Activated CD8-positive, alpha-beta memory T cell treated with anti-CD3 and anti-CD28 coated beads, Interleukin-2, amount 50 U/mL, for 1 hour (primary cell): ENCODE measurements around the gene LRRC51.
A peak's percentile ranks its signal among the peaks of the same experiment; 100 is the strongest.

ENCODE experiments used
- DNase-seq: peaks from one replicate; pipeline ENCODE4 v3.0.0-alpha.2; 2020; ENCODE audit errors: extremely low read depth

LRRC51 gene

GRCh38 chr11:72070491-72070890, 10.2 kb upstream of the LRRC51 start:
- no peak for DNase-seq

- no peak for DNase-seq
Measured at GRCh38 chr11:72072348-72072747, 8.3 kb upstream of the LRRC51 start.

GRCh38 chr11:72075109-72075508, 5.5 kb upstream of the LRRC51 start:
- DNase-seq: no peak

- DNase-seq: no peak
Measured at GRCh38 chr11:72075756-72076155, 4.9 kb upstream of the LRRC51 start.

- DNase-seq: no peak
Measured at GRCh38 chr11:72078477-72078876, 2.2 kb upstream of the LRRC51 start.

- no peak for DNase-seq
Measured at GRCh38 chr11:72079819-72080325, 778 bp upstream of the LRRC51 start.

GRCh38 chr11:72081184-72081644, 564 bp downstream of the LRRC51 start:
- no peak for DNase-seq

GRCh38 chr11:72081821-72082453, 1.3 kb downstream of the LRRC51 start:
- no peak for DNase-seq

GRCh38 chr11:72083414-72083813, 2.8 kb downstream of the LRRC51 start:
- no peak for DNase-seq

- no peak for DNase-seq
Measured at GRCh38 chr11:72084076-72084475, 3.4 kb downstream of the LRRC51 start.

- no peak for DNase-seq
Measured at GRCh38 chr11:72084965-72085364, 4.3 kb downstream of the LRRC51 start.

- no peak for DNase-seq
Measured at GRCh38 chr11:72085621-72086351, 5.1 kb downstream of the LRRC51 start.

GRCh38 chr11:72088076-72088808, 7.6 kb downstream of the LRRC51 start:
- no peak for DNase-seq

- peak; percentile 48 for DNase-seq
Measured at GRCh38 chr11:72091292-72091691, 10.6 kb downstream of the LRRC51 start.

- no peak for DNase-seq
Measured at GRCh38 chr11:72098741-72099140, 18.1 kb downstream of the LRRC51 start.

GRCh38 chr11:72100009-72100408, 19.4 kb downstream of the LRRC51 start:
- no peak for DNase-seq

GRCh38 chr11:72100462-72100861, 19.8 kb downstream of the LRRC51 start:
- DNase-seq: no peak

GRCh38 chr11:72102162-72102561, 21.5 kb downstream of the LRRC51 start:
- DNase-seq: no peak

GRCh38 chr11:72102631-72102945, 21.9 kb downstream of the LRRC51 start:
- DNase-seq: no peak

GRCh38 chr11:72102946-72103753, 22.5 kb downstream of the LRRC51 start, which contains the start of gene LAMTOR1:
Gene LAMTOR1 (minus strand): TSS chr11:72103297. CDS start chr11:72103224, 73 bp downstream.
- peak; percentile 97 for DNase-seq

- no peak for DNase-seq
Measured at GRCh38 chr11:72103754-72104167, 23.1 kb downstream of the LRRC51 start.

GRCh38 chr11:72105888-72106287, 25.2 kb downstream of the LRRC51 start, which contains the start of gene TOMT:
Gene TOMT (plus strand): TSS chr11:72105924. CDS start chr11:72105952, 28 bp downstream.
- DNase-seq: no peak
